NCI-H1048 (cell line): ENCODE data around the gene GRIK2.
"Not testable (repeated sequence)": the region's sequence is repeated elsewhere in the genome, so short reads cannot be mapped to it uniquely, and the experiment has no call there.

Experiments
- DNase-seq: peaks from one replicate; lab custom pipeline; 2025; lab: John Stamatoyannopoulos, UW

GRIK2 gene

DNA sequence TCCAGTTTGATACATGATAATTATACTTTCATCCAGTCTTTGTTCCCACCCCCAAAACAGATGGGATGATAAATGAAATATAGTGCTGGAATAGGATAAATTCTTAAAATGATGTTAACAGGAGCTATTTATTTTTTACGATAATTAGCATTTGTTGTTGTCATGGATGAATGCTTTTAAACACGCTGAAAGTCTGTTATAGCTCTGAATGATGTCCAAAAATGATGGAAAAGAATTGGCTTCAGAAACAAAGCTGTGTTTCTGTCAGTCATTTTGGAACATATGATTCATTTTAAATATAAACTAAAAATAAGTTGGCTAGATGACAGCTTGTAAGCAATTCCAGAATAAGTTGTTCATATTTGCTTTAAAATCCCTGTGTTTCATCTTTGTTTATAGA lies 237.4 kb downstream of the GRIK2 start:
- DNase-seq: no peak

DNA sequence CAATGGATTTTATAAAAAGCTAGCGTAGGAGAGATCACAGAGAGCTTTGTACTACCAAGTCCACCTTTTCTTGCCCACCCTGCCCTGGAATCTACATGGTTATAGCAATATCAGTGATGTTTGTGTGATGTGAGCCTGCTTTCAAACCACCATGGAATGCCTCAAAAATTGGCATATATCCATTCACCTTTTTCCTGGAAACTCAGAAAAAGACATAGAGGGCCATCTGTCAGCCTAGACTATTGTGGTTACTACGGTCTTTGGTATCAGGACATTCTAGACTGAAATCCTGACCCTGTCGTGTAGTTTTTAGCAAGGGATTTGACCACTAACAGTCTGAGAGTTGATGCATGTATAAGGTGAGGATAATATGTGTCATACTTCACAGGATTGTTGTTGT lies 239.6 kb downstream of the GRIK2 start:
- no peak for DNase-seq

DNA sequence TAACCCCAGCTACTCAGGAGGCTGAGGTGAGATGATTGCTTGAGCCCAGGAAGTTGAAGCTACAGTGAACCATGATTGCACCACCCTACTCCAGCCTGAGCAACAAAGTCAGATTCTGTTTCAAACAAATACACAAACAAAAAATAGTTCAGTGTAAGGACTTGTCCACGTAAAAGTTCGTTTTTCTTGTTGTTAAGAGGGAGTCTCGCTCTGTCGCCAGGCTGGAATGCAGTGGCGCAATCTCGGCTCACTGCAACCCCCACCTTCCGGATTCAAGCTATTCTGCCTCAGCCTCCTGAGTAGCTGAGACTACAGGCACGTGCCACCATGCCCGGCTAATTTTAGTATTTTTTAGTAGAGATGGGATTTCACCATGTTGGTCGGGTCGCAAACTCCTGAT lies 245.4 kb downstream of the GRIK2 start:
- DNase-seq: not testable (repeated sequence)

DNA sequence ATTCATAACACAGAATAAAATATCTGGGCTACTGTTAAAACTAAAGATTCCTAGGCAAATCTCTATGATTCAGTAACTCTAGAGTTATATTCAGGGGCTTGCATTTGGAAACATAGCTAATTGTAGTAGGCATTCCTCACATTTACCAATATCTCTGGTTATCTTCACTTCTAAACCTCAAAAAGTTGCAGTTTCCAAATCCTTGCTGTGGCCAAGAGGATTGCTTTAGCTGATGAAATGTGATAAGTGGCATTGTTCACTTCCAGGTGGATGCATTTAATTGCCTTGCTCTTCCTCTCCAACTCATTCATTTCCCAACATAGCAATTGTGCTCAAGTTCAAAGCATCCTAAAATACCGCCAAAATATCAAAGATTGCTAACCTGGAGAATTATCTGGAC lies 246.6 kb downstream of the GRIK2 start:
- no peak for DNase-seq

DNA sequence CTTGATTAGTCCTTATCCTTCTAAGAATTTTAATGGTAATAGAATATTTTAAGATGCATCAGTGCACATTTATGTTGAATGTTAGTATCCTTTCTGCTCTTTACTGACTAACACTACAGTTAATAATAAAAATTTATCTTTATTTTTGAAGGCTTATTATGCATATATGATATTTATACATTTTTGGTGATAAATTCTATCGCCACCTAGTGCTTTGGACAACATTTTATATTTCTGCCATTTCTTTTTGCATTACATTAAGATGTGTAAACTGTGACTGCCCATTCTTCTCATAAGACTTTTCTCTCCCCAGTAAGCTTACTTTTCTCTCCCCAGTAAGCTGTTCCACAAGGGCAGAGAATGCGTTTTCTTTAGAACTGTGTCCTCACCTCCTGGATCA lies 252.3 kb downstream of the GRIK2 start:
- DNase-seq: no peak

DNA sequence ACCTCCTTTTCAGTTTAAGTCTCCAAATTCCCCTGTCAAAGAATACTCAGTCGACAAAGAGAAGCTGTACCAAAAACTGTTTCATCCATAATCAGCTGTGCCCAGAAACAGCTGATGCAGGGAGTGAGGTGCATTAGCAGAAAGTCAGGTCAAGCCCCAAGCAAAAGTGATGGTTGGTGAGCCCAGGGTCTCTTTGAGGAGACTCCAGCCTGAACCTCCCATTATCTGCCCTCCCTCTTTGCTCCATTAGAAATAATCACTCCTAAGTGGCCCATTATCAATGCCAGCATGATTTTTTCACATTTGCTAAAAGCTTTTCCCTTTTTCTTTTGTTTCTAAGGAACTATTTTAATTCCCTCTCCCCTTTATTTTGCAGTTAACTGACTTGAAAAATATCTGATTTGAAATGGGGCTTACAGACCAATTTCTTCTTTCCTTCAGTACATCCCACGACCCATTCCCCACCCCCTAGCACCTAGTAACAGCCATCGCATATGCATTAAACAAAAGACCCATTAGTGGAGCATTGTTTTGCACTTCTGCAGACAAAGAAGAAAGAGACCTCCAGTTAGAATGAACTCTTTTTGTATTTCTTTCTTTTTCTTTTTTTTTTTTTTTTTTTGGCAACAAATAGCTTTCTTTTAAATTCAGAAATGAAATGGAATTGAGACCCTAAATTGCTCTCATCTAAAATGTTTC lies 257.0 kb downstream of the GRIK2 start:
- no peak for DNase-seq

DNA sequence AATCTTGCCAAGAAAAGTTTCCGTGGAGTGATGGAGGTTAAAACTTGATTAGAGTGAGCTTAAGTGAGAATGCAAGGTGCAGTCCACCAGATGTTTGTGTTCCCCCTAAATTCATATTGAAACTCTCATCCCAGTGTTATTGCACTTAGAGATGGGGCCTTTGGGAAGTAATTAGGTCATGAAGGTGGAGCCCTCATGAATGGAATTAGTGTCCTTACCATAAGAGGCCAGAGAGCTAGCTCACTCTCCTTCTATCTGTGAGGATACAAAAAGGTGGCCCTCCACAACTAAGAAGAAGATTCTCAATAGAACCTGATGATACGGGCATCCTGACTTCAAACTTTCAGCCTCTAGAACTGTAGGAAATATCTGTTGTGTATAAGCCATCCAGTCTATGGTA lies 258.6 kb downstream of the GRIK2 start:
- no peak for DNase-seq

DNA sequence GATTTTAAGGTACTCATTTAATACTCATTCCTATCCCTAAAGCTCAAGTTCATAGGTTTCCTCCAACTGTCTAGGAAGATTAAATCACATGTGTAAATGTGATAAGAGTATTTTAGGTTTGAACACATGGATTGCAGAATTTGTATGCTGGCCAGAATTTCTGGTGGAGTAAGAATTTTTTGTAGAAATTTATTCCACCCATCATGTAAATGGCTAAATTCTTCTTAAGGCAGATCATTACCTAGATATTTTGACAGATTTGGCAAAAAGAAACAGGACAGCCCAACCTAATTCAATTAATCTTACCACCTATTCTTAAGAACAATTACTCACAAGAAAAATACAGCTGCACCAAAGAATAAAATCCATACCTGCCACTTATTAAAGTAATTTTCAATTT lies 261.6 kb downstream of the GRIK2 start:
- DNase-seq: no peak

DNA sequence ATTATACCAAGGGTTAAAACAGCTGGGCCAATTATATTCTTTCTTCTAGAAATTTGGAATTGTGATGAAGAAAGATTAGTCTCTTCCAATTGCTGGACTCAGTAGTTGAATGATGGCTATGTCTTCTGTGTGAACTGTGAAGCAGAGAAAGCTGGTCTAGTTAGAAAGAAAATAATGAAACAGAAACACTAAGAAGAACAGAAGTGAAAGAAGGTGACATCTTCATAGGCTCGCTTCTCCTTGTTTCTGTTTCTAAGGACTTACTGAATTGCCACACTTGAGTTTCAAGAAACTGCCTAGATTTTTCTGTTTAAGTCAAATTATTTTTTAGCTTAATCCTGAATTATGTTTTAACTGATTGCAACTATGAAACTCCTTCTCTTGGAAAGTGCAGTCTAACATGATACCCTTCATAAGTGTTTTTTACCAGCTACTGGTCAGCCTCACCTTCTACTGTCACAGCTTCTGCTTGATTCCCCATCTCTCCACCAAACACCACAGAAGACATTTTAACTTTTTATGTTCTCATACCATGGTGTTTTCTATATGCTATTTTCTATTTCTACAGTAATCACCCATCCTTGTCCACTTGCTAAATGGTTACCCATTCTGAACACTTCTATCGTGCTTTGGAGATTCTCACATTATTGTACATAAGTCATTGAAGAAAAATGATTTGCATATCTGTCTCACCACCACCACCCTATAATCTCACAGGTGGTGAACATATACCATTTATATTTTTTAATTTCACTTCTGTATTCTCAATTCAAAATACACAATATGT lies 268.8 kb downstream of the GRIK2 start:
- DNase-seq: no peak

DNA sequence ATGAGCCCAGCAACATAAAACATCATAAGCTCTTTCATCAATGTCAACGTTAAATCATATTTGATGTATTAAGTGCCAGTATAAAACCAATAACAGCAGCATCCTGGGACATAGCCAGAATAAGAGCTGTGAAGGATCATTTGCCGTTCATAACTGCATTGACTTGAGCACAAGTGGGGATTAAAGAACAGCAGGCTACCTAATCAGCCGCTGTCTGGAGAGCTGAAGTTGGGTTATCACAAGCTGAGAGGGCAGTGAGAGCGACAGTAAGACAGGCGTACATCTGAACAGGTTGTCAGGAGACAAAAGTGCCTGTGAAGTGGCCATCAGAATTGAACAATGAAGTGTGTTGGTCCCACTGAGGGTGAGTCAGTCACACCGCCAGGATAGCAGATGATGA lies 269.6 kb downstream of the GRIK2 start:
- DNase-seq: no peak

DNA sequence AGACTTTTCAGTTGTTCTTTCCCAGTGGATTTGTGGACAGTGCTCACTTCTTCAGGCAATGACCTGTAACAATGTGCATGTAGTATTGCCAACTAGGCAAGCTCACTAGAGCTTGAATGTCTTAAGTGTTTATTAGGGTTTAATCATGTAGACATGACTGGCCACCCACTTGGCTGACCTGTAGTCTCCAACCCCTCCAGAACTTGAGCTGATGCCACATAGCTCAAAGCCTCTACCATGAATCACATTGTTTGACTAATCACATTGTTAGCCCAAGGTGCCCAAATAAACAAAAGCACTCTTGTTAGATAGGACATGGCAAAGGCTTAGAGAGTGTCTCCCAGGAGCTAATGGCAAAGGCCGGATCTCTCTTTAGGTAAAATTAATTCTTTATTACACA lies 272.7 kb downstream of the GRIK2 start:
- no peak for DNase-seq

DNA sequence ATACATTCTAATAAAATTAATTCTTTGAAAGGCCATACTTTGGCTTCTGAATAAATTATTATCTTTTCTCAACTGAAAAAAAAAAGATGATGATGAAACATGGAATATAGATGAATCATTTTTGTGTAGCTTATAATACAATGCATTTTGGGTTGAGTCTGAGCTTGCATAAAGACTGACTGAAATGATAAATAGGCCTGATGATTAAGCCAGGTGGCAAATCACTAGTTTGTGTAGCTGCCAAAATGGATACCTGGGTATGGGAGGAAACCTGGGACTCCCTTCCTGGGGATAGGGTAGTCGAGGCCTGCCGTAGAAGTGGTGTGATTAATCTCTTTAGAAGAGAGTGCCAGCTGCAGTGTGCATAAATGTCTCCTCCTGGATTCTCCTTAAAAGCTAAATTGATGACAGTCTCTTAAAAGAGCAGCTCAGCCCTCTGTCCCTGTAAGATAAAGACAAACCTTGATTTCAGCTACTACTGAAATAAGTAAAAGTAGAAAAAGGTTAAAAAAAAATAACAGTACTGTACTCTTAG lies 275.1 kb downstream of the GRIK2 start:
- DNase-seq: no peak

DNA sequence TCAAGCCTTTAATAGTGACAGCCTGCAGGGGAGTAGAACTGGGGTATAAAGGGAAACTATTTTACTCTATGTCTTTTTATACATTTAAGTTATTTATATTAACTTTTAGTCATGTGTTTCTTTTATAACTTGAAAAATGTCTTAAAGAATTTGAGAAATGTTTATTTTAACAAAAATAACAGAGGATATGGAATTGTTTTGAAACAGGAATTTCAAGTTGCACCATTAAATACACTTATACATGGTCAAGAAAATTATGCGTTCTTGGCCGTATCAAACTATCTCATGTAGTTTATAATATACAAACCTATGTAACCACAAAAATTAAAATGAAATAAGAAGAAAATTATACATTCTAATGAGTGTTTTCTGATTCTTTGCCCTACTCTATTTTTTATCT lies 282.7 kb downstream of the GRIK2 start:
- no peak for DNase-seq

DNA sequence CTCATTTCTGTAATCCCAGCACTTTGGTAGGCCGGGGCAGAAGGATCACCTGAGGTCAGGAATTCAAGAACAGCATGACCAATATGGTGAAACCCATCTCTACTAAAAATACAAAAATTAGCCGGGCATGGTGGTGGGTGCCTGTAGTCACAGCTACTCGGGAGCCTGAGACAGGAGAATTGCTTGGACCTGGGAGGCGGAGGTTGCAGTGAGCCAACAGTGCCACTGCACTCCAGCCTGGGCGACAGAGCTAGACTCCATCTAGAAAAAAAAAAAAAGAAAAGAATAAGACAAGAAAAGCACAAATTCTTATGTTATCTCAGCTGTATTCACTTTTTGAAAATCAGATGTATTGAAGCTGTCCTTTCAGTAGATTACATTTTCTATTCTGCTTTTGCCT lies 289.4 kb downstream of the GRIK2 start:
- DNase-seq: no peak

DNA sequence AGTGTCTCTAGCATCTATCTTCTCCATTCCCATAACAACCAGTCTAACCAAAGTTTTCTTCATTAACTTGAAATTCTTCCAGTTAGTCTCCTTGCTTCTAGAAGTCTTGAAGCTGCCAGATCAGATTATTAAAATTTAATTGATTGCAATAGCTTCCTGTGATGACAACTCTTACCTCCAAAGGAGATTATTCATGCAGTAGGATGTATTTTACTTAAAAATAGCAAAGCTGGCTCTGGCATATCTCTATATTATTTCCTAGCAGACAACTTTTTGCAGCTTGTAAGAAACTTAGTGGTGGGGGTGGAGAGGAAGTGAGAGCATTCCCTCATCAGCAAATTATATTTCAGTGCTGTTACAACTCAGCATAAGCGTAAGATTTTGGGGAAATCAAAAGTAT lies 290.4 kb downstream of the GRIK2 start:
- DNase-seq: no peak

DNA sequence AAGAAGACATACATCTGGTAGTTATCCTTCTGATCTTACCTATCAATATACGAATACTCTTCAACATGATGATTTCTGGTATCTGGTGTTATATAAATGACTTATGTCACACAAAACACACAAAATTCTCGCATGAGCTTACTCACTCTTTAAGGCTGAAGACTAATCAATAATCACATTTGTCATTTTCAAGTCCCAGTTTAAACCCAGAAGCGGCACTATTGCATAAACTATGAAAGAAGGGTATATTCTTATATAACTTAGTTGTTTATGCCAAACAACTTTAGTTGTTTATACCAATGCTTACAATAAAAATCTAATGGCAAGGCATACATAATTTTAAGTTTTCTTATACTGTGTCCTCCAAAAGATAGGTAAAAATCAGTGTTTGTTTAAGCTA lies 293.1 kb downstream of the GRIK2 start:
- no peak for DNase-seq

DNA sequence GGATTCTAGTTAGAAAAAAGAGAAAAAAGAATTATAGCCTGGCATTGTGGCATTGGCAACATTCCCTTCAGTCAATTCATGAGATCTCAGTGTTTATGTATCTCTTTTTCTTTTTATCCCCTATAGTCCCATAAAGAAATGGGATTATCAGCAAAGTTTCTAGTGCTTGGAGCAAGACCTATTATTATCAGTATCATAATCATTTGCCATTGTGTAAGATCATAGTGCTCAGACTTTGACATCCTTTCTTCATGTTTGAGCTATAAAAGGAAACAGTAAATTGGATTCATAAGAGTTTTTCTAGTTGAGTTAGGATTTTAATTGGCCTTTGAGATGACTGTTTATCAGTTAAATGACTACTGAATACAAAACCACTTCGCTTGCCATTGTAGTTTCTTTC lies 295.6 kb downstream of the GRIK2 start:
- no peak for DNase-seq

DNA sequence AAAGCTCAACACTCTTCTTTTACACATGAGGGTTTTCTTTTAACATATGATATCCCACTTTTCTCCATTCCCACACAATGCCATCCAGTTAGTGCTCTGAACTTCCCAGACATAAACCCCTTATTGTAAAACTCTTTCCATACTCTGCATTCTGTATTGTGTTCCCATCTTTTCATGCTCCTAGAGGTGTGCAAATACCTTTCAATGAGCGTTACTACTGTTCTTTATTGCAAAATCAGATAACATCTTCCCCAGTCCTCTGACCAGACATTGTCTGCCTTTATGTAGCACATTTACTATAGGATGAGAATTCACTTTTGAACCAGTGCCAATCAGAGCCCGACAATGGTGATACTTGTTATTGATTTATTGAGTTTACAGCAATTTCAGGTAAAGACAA lies 296.2 kb downstream of the GRIK2 start:
- DNase-seq: no peak

DNA sequence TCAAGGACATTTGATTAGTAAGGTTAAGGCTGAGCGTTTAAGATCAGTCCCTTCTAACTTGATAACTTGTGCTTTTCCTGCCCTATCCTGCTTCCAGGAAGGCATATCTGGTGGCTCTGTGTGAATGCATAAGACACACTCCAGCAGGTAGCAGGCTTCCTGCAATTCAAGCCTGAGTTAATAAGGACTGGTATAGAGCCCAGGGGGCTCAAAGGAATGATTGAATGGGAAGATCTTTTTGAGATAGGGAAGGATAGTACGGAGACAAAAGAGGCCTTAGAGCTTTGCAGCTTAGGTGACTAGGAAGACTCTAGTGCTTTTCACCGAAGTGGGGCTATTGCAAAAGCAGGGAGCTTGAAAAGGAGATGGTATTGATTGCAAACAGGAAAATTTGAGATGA lies 307.1 kb downstream of the GRIK2 start:
- no peak for DNase-seq

DNA sequence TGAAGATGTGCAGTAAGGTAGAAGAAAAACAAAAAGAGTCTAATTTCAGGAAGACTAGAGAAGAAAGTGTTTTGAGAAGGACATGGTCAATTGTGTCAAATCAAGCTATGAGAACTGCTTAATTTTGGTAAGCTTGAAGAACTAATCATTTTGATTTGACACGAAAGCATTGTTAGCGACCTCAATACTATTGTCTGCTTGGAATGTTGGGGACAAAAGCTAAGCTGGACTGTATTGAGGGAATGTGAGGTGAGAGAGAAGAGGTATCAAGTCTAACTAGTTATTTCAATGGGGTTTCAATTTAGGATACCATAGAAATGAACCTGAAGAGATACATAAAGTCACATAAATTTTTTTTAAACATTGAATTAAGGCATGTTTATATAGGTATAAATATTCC lies 309.8 kb downstream of the GRIK2 start:
- no peak for DNase-seq

DNA sequence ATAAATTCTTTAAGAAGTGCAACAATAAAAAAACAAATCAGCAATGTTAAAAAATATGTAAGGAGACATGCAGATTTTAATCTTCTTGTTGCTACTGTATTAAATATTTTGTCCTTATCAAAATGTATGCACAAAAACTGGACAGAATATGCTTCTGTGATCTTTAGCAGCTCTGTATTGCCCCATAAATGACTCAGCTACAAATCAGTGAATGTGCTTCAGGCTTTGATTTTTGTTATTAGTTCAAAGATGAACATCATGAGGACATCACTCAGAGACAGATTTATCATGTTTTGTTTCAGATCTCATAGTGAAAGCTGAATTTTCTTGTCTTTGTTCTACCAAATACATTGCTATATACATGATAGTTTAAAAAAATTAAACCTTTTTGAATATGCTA lies 312.4 kb downstream of the GRIK2 start:
- no peak for DNase-seq

DNA sequence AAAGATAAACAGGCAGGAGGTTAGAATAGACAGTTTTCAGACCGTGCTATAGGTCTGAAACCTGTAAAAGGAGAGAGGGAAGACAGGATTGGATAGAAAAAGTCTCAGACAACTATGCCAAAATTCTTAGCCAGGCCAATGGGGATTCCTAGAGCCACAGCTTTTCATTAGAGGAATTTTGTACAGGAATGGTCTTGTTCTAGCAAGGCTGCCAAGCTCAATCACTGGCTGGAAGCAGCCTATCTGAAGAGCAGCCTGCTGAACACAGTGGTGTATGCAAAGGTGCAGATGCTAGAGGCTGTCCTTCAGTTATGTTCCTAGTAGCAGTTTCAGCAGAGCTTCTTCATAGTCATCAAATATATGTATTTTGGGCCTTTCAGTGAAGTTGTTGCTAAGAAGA lies 313.1 kb downstream of the GRIK2 start:
- DNase-seq: no peak

DNA sequence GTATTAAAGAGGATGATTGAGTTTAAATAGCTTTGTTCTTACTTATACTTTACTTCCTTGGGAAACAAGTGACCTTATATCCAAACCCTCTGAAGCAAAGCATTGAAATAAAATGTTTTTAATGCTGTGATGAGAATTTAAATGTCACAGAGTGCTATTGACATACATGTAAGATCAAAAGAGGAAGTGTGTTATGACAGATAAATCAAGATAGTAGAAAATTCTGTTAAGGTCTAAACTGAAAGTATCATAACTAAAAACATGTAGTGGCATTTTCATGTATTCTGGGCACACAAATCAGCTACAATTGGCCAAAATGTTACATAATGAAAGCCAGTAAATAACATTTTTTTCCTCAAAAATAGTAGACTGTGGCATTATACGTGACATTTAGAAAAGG lies 318.0 kb downstream of the GRIK2 start:
- no peak for DNase-seq

DNA sequence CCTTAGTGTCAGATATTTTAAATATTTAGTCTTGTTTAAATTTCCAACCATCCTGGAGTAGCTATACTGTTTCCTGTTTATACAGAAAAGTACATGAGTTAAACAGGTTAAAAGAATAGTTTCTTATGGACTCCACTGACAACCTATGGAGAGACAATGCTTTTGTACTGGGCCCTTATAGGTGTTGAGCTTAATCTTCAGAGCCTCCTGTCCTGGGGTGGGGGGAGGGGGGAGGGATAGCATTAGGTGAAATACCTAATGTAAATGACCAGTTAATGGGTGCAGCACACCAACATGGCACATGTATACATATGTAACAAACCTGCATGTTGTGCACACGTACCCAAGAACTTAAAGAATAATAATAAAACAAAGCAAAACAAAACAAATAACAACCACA lies 322.9 kb downstream of the GRIK2 start:
- DNase-seq: no peak
